Thyroid gland (tissue), 4 donors: ENCODE measurements around the gene TTC33.

Experiments
- CTCF ChIP-seq, 6 experiments: fragments of 200-600 bp in 3 of 6; fragments of 450-650 bp in 3 of 6; sonication (generic) in 3 of 6; IDR thresholded peaks; one replicate each; pipeline ENCODE4 v1.5.1; 2016 to 2019; ENCODE audit warnings: antibody characterized with exemption in 6 of 6, mild to moderate bottlenecking in 2 of 6, inconsistent platforms in 1 of 6, moderate library complexity in 1 of 6
- POLR2A ChIP-seq, 2 donors: fragments of 450-650 bp; IDR thresholded peaks; one replicate each; pipeline ENCODE4 v1.6.1; 2017; ENCODE audit warnings: antibody characterized with exemption in 2 of 2, mild to moderate bottlenecking in 2 of 2, moderate library complexity in 1 of 2

GRCh38 chr5:40694433-40694832, 61.3 kb downstream of the TTC33 start:
- TF ChIP-seq CTCF (IDR thresholded peaks at IDR 0.05) = no peak
- no peak for TF ChIP-seq POLR2A (IDR thresholded peaks at IDR 0.05)
